H1 (cell line): ENCODE results near the gene BSX. TPM values are rescaled to one million over a fixed set of nuclear protein-coding genes. Genes with fewer than 3 reads are reported as not detected.
A peak's percentile ranks its signal among the peaks of the same experiment; 100 is the strongest.

Source experiments
- CTCF ChIA-PET: fragments of 300-600 bp; sonication (Branson Sonifier 250); formaldehyde crosslinking; loops from one replicate; lab custom pipeline; 2021; ENCODE audit not compliant: partially characterized antibody; lab: Charles Lee
- POLR2A ChIA-PET: fragments of 300-600 bp; sonication (Branson Sonifier 250); formaldehyde crosslinking; loops from one replicate; lab custom pipeline; 2021; ENCODE audit warnings: inconsistent platforms; ENCODE audit not compliant: partially characterized antibody; lab: Charles Lee
- DNase-seq, 2 experiments: peaks; one replicate each; pipeline versions ENCODE4 v3.0.0 to v3.0.0-alpha.2; 2010 to 2022; ENCODE audit warnings: low spot score in 2 of 2, low read depth in 1 of 2, mixed read lengths in 1 of 2
- FAIRE-seq: peaks from 2 replicates; lab custom pipeline; 2011; peaks lifted over from hg19 to GRCh38; lab: Jason Lieb, UNC
- H2AFZ ChIP-seq: 2 replicates; pipeline ENCODE4 v1.8.1; 2012; ENCODE audit warnings: low read length, inconsistent platforms
- H2AK5ac ChIP-seq: 2 replicates; pipeline ENCODE4 v1.6.1; 2013; ENCODE audit warnings: low read depth, low read length
- H2BK120ac ChIP-seq: replicated peaks from 2 replicates; pipeline ENCODE3; 2013; ENCODE audit warnings: low read depth, low read length, inconsistent platforms
- H2BK12ac ChIP-seq: 2 replicates; pipeline ENCODE4 v1.6.1; 2013; ENCODE audit warnings: low read depth, low read length
- H2BK15ac ChIP-seq: 2 replicates; pipeline ENCODE4 v1.6.1; 2013; ENCODE audit warnings: low read length
- H2BK20ac ChIP-seq: 2 replicates; pipeline ENCODE4 v1.6.1; 2013; ENCODE audit warnings: low read length
- H2BK5ac ChIP-seq: 2 replicates; pipeline ENCODE4 v1.6.1; 2013; ENCODE audit warnings: low read depth, low read length
- H3K14ac ChIP-seq: 2 replicates; pipeline ENCODE4 v1.6.1; 2013; ENCODE audit warnings: inconsistent platforms; ENCODE audit not compliant: insufficient read length
- H3K18ac ChIP-seq: 2 replicates; pipeline ENCODE4 v1.6.1; 2013; ENCODE audit warnings: low read length; ENCODE audit errors: extremely low read depth
- H3K23ac ChIP-seq: 2 replicates; pipeline ENCODE4 v1.6.1; 2013; ENCODE audit warnings: inconsistent platforms; ENCODE audit not compliant: insufficient read length
- H3K23me2 ChIP-seq: 2 replicates; pipeline ENCODE4 v1.6.1; 2013; ENCODE audit warnings: low read depth, low read length
- H3K27ac ChIP-seq: 2 replicates; pipeline ENCODE4 v1.6.1; 2011; ENCODE audit warnings: low read depth, low read length, inconsistent platforms
- H3K27me3 ChIP-seq, 4 experiments: replicated peaks in 1 of 4; 1 replicate in 1 of 4; 2 replicates in 3 of 4; pipeline versions ENCODE4 v1.6.1 to v1.8.1; 2011 to 2013; ENCODE audit warnings: low read length in 3 of 4, mild to moderate bottlenecking in 3 of 4, inconsistent platforms in 2 of 4, mixed read lengths in 2 of 4, moderate library complexity in 1 of 4; ENCODE audit not compliant: control insufficient read depth in 3 of 4, insufficient read depth in 3 of 4; ENCODE audit errors: extremely low read depth in 1 of 4
- H3K36me3 ChIP-seq, 4 experiments: 2 replicates each; pipeline versions ENCODE4 v1.6.1 to v1.8.1; 2011 to 2013; ENCODE audit warnings: mild to moderate bottlenecking in 4 of 4, low read length in 3 of 4, moderate library complexity in 2 of 4, control low read depth in 1 of 4, inconsistent platforms in 1 of 4; ENCODE audit not compliant: insufficient read depth in 4 of 4, control insufficient read depth in 2 of 4
- H3K4ac ChIP-seq: replicated peaks from 2 replicates; pipeline ENCODE3; 2013; ENCODE audit warnings: low read length, low read depth, mixed read lengths, inconsistent platforms; ENCODE audit not compliant: insufficient read length
- H3K4me1 ChIP-seq, 4 experiments: replicated peaks in 1 of 4; 1 replicate in 1 of 4; 2 replicates in 3 of 4; pipeline versions ENCODE4 v1.6.1 to v1.8.1; 2011 to 2013; ENCODE audit warnings: low read length in 3 of 4, inconsistent platforms in 2 of 4, mixed read lengths in 1 of 4; ENCODE audit not compliant: insufficient read depth in 4 of 4, control insufficient read depth in 3 of 4
- H3K4me2 ChIP-seq, 2 experiments: 2 replicates each; pipeline versions ENCODE4 v1.6.1 to v1.8.1; 2011 to 2013; ENCODE audit warnings: low read depth in 2 of 2, low read length in 2 of 2, control low read depth in 1 of 2, inconsistent platforms in 1 of 2, mild to moderate bottlenecking in 1 of 2; ENCODE audit not compliant: insufficient read depth in 1 of 2
- H3K4me3 ChIP-seq, 4 experiments: fragments of 200-600, 300-600 bp in 1 of 4; sonication (generic), shearing (Covaris generic), sonication (Bioruptor Twin) in 1 of 4; 2 replicates each; pipeline versions ENCODE4 v1.5.1 to v1.8.1; 2011 to 2016; ENCODE audit warnings: low read length in 4 of 4, low read depth in 3 of 4, control low read depth in 2 of 4, inconsistent platforms in 2 of 4, mild to moderate bottlenecking in 2 of 4, mixed read lengths in 1 of 4, moderate library complexity in 1 of 4; ENCODE audit not compliant: insufficient read depth in 2 of 4; ENCODE audit errors: extremely low read depth in 1 of 4
- H3K56ac ChIP-seq: replicated peaks from 2 replicates; pipeline ENCODE3; 2013; ENCODE audit warnings: low read depth, mild to moderate bottlenecking, mixed read lengths, low read length, inconsistent platforms; ENCODE audit not compliant: insufficient read length
- H3K79me1 ChIP-seq: 2 replicates; pipeline ENCODE4 v1.6.1; 2013; ENCODE audit warnings: low read depth, low read length, control low read depth
- H3K79me2 ChIP-seq, 2 experiments: 2 replicates each; pipeline versions ENCODE4 v1.6.1 to v1.8.1; 2012 to 2013; ENCODE audit warnings: low read length in 2 of 2, mild to moderate bottlenecking in 2 of 2, inconsistent platforms in 1 of 2; ENCODE audit not compliant: insufficient read depth in 2 of 2, control insufficient read depth in 1 of 2
- H3K9ac ChIP-seq, 4 experiments: replicated peaks in 1 of 4; 1 replicate in 1 of 4; 2 replicates in 3 of 4; pipeline versions ENCODE4 v1.6.1 to v1.8.1; 2011 to 2013; ENCODE audit warnings: low read depth in 3 of 4, low read length in 3 of 4, control low read depth in 2 of 4, mild to moderate bottlenecking in 2 of 4, moderate library complexity in 2 of 4, inconsistent platforms in 1 of 4; ENCODE audit errors: extremely low read depth in 1 of 4
- H3K9me3 ChIP-seq, 2 experiments: 2 replicates each; pipeline versions ENCODE4 v1.6.1 to v1.8.1; 2012 to 2013; ENCODE audit warnings: mild to moderate bottlenecking in 2 of 2, moderate library complexity in 2 of 2, control low read depth in 1 of 2, inconsistent platforms in 1 of 2, low read depth in 1 of 2, low read length in 1 of 2, mixed read lengths in 1 of 2; ENCODE audit not compliant: insufficient read depth in 2 of 2
- H4K20me1 ChIP-seq, 2 experiments: replicated peaks in 1 of 2; 2 replicates each; pipeline versions ENCODE3 to v1.8.1; 2011 to 2013; ENCODE audit warnings: inconsistent platforms in 2 of 2, low read length in 2 of 2, mild to moderate bottlenecking in 1 of 2; ENCODE audit not compliant: insufficient read depth in 2 of 2, control insufficient read depth in 1 of 2
- H4K5ac ChIP-seq: 2 replicates; pipeline ENCODE4 v1.6.1; 2013; ENCODE audit warnings: low read length, low read depth, mixed read lengths, inconsistent platforms; ENCODE audit not compliant: insufficient read length
- H4K8ac ChIP-seq: 2 replicates; pipeline ENCODE4 v1.8.0; 2013; ENCODE audit warnings: mild to moderate bottlenecking, moderate library complexity, low read length, inconsistent platforms; ENCODE audit not compliant: insufficient read depth; ENCODE audit errors: extremely low read depth
- H4K91ac ChIP-seq: replicated peaks from 2 replicates; pipeline ENCODE3; 2013; ENCODE audit warnings: low read length, mixed read lengths, inconsistent platforms; ENCODE audit not compliant: insufficient read length
- HDAC6 ChIP-seq: IDR thresholded peaks from one replicate; pipeline ENCODE4 v1.7.1; 2012; ENCODE audit warnings: low read depth, mild to moderate bottlenecking, inconsistent platforms, low read length, moderate library complexity
- MAFK ChIP-seq: IDR thresholded peaks from 2 replicates; pipeline ENCODE4 v1.6.1; 2012; ENCODE audit warnings: low read depth, mild to moderate bottlenecking, improper control_type of control experiment, low read length
- PHF8 ChIP-seq: fragments of 200-600 bp; sonication (generic); conservative IDR thresholded peaks from 2 replicates; pipeline ENCODE4 v1.7.1; 2012; ENCODE audit warnings: low read depth, mild to moderate bottlenecking, inconsistent platforms, low read length, moderate library complexity
- RAD21 ChIP-seq, 2 experiments: IDR thresholded peaks in 1 of 2; conservative IDR thresholded peaks in 1 of 2; 2 replicates each; pipeline ENCODE4 v1.6.1; 2011; ENCODE audit warnings: low read depth in 2 of 2, low read length in 2 of 2, improper control_type of control experiment in 1 of 2, inconsistent platforms in 1 of 2, mild to moderate bottlenecking in 1 of 2, moderate library complexity in 1 of 2
- RNF2 ChIP-seq: fragments of 200-900, 300-1000 bp; sonication (generic); IDR thresholded peaks from 2 replicates; pipeline ENCODE4 v1.7.1; 2016; ENCODE audit warnings: borderline replicate concordance, low read depth, mild to moderate bottlenecking, antibody characterized with exemption, low read length; ENCODE audit not compliant: poor library complexity, severe bottlenecking; ENCODE audit errors: missing control alignments
- SUZ12 ChIP-seq: fragments of 200-600 bp; sonication (generic); IDR thresholded peaks from 2 replicates; pipeline ENCODE4 v1.6.1; 2012; ENCODE audit warnings: mild to moderate bottlenecking, inconsistent platforms, low read length, moderate library complexity, mixed read lengths
- TAF1 ChIP-seq: IDR thresholded peaks from 2 replicates; pipeline ENCODE4 v1.6.1; 2011; ENCODE audit warnings: mild to moderate bottlenecking, low read depth, low read length
- TAF7 ChIP-seq: optimal IDR thresholded peaks from 2 replicates; pipeline ENCODE3; 2011; ENCODE audit warnings: low read depth, mild to moderate bottlenecking, inconsistent platforms, low read length, moderate library complexity, borderline replicate concordance
- TCF12 ChIP-seq: IDR thresholded peaks from 2 replicates; pipeline ENCODE4 v1.6.1; 2011; ENCODE audit warnings: low read depth, mild to moderate bottlenecking, low read length
- YY1 ChIP-seq: IDR thresholded peaks from 2 replicates; pipeline ENCODE4 v1.6.1; 2011; ENCODE audit warnings: low read depth, mild to moderate bottlenecking, low read length
- ZNF274 ChIP-seq: IDR thresholded peaks from 2 replicates; pipeline ENCODE4 v1.7.0; 2012; ENCODE audit warnings: low read length, borderline replicate concordance; ENCODE audit errors: extremely low read depth
- WGBS, 2 experiments: shearing (Covaris generic) in 1 of 2; methylation state at CpG; one replicate each; pipeline versions ENCODE4 v1.1.6 to v1.1.7; 2013 to 2015; ENCODE audit warnings: low lambda C conversion rate in 2 of 2, mixed read lengths in 2 of 2, inconsistent platforms in 1 of 2, low coverage in 1 of 2, missing lambda C conversion rate in 1 of 2; ENCODE audit not compliant: insufficient replicate concordance in 2 of 2, insufficient coverage in 1 of 2, insufficient read length in 1 of 2; ENCODE audit errors: extremely low coverage in 1 of 2, missing lambda C conversion rate in 1 of 2; 5-methylcytosine and 5-hydroxymethylcytosine counted together
- polyA plus RNA-seq, 7 experiments: library from polyadenylated mRNA; depleted of rRNA in 3 of 7; stranded (reverse) in 5 of 7; unstranded in 2 of 7; fragments of >200 nt in 5 of 7; fragments of 200-250 nt in 2 of 7; gene quantifications; 1 replicate in 5 of 7; 2 replicates in 1 of 7; 4 replicates in 1 of 7; pipeline versions ENCODE4 v1.2.1 to v1.2.3, GENCODE V29; 2011 to 2013; ENCODE audit warnings: missing spikeins in 2 of 7, mixed read lengths in 2 of 7
- total RNA-seq: library from RNA; stranded (reverse); fragmentation: NEBNext Ultra II Directional; extraction: Animal tissue kit (Norgen Biotek cat#: 25700); gene quantifications from 2 replicates; pipeline ENCODE4 v1.2.1, GENCODE V29; 2021

The BSX gene
- total and polyA plus RNA-seq, 2 of the 8 experiments (the other 6 are each of a cell fraction or from before 2014, with no cell fraction given): not detected

DNA sequence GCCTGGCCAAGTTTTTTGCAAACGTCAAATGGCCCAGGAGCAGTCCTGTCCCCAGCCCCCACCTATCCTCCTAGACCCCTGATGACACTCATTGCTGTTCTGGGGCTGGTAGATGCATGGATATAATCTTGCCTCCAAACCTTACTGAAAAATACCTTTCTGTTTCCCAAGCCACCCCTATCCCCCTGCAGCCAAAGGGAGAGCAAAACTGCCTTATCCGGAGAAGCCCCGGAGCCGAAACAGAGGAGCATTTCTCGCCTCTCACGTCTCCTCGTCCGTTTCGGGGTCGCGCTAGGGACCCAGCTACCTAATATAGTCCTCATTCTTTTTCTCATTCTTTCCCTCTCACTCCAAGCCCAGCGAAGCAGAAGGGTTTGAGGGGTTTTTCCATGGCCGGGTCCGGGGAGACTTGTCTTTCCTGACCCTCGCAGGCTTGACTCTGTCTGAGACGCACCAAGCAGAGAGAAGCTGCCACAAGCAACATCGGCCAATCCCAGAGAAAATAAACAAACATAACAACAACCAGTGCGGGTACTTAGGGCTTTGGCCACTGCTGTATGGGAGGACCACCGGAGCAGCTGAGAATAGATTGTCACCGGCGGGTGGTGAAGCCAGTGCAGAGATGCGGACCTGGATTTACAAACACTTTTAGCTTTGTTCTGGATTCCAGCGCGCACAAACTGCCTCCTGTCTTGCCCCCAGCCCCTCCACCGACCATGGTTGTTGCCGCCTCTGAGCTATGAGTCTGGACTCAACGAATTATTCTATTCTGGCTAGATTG is 1.6 kb downstream of the BSX start:
- H3K9ac ChIP-seq: no peak overlapping the region
- H3K23me2 ChIP-seq: peaks cover 22% of the 10 kb centered on the region; the same call in 1 of the 2 replicates
- H3K4me1 ChIP-seq: peaks cover 0 to 26% (median 17%) of the 10 kb centered on the region in 4 experiments; a peak in 6 of 7 replicates
- no peak overlapping the region for H2BK120ac ChIP-seq
- peaks cover 9 to 21% of the 10 kb centered on the region in 2 experiments for H4K20me1 ChIP-seq
- ChIA-PET POLR2A (no interaction called here), CTCF (interaction anchor here (0.5 to 2.4 kb wide), 5 partner anchors 25 to 74 kb away, joined by 3 to 9 read pairs (median 4); no protein-coding TSS in a partner anchor)
- no peak overlapping the region for H3K56ac ChIP-seq
- no peak overlapping the region for H3K4ac ChIP-seq
- H3K23ac ChIP-seq: no peak overlapping the region
- WGBS, 2 experiments: 8% methylated on average over 27 of the region's 27 CpGs; no CpG with 5 or more reads in 1 of the 2 experiments
- no peak overlapping the region for H2AFZ ChIP-seq
- H4K5ac ChIP-seq: no peak overlapping the region
- no peaks in the 10 kb centered on the region for H3K9me3 ChIP-seq
- H3K14ac ChIP-seq: no peak overlapping the region
- no peak overlapping the region for H2AK5ac ChIP-seq
- H3K18ac ChIP-seq: no peak overlapping the region
- H3K79me1 ChIP-seq: no peaks in the 10 kb centered on the region
- H2BK12ac ChIP-seq: no peak overlapping the region
- H3K79me2 ChIP-seq: no peaks in the 10 kb centered on the region
- H2BK20ac ChIP-seq: no peak overlapping the region
- FAIRE-seq: no peak
- H3K27ac ChIP-seq: no peak overlapping the region
- H4K8ac ChIP-seq: no peak overlapping the region; the same call in 1 of the 2 replicates
- H3K4me3 ChIP-seq: peak overlapping the region in 2 of 4 experiments; percentile 0 to 52; a peak in 4 of 8 replicates
- peak overlapping the region; percentile 71 to 89 for H3K4me2 ChIP-seq
- H2BK5ac ChIP-seq: no peak overlapping the region
- H4K91ac ChIP-seq: no peak overlapping the region
- peak in 1 of 2 experiments; percentile 54 for DNase-seq
- peaks cover 0 to 8% (median 0%) of the 10 kb centered on the region in 4 experiments; a peak in 3 of 8 replicates for H3K36me3 ChIP-seq
- peaks cover 83 to 99% (median 93%) of the 10 kb centered on the region in 4 experiments for H3K27me3 ChIP-seq
- H2BK15ac ChIP-seq: no peak overlapping the region
- TF ChIP-seq YY1: no peak
- no peak for TF ChIP-seq PHF8
- no peak for TF ChIP-seq HDAC6
- TF ChIP-seq SUZ12: peak; percentile 88
- no peak for TF ChIP-seq MAFK
- TF ChIP-seq TAF7: no peak
- TF ChIP-seq RNF2: peak; percentile 96
- TF ChIP-seq TCF12: no peak
- no peak for TF ChIP-seq ZNF274
- TF ChIP-seq RAD21 (IDR thresholded peaks at IDR 0.05 in 1 of 2, conservative IDR thresholded peaks at IDR 0.05 in 1 of 2; ENCODE audit: low read depth in 2 of 2, low read length in 2 of 2): no peak
- TF ChIP-seq TAF1: no peak
